ENCODE data around the gene OR6K3.

The OR6K3 gene, protein sequence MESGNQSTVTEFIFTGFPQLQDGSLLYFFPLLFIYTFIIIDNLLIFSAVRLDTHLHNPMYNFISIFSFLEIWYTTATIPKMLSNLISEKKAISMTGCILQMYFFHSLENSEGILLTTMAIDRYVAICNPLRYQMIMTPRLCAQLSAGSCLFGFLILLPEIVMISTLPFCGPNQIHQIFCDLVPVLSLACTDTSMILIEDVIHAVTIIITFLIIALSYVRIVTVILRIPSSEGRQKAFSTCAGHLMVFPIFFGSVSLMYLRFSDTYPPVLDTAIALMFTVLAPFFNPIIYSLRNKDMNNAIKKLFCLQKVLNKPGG

DNA sequence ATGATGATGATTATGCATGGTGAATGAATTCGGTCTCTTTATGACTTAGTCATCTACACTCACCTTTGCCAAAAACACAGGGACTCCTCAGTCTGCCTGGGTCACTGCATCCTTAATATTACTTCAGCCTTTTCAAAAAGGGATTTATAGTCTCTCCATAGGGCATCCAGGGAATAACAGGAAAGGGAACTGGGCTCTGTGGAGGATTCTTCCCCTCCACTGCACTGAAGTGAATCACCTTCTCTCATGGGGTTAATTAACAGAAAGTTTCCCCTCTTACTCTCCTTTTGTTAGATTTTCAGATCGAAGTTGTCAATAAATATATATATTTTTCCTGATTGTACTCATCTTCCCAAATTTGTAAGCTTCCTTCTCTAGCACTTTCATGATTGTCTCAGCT lies at the start of gene OR6K3:
Gene OR6K3 (minus strand): TSS at position 101 of the 400 bp plus-strand sequence. CDS start 2,605 bp downstream, outside the sequence.
- Histone ChIP-seq H3K4me1 (ENCODE audit: insufficient read depth, low read length) (no peaks in the 10 kb centered on the region), H3K36me3 (ENCODE audit: insufficient read depth, low read length) (no peaks in the 10 kb centered on the region), H3K9me3 (ENCODE audit: control insufficient read depth, insufficient read depth, low read length) (no peaks in the 10 kb centered on the region), H3K9ac (ENCODE audit: low read depth, low read length) (no peak within 1 kb of the TSS)

DNA sequence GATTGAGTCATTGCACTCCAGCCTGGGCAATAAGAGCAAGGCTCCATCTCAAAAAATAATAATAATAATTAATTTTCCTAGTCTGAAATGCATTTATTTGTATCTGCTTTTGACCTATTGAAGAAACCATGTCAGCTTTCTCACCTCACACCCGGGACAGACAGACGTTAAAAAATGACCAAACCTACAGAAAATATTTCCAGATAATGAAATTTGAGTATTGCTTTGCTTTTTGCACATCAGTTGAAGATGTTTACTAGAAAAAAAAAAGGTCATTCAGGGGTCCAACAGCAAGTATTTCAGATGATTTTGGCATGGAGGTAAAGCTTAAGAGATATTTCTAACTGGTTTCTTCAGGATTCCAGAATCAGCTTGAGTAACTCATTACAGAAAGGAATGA lies 33.9 kb upstream of the OR6K3 start, which contains the start of gene OR6K6:
Gene OR6K6 (plus strand): TSS at position 301 of the 400 bp plus-strand sequence. CDS start 168 bp downstream, outside the sequence.
- Histone ChIP-seq H3K4me1 (ENCODE audit: insufficient read depth, low read length) (no peaks in the 10 kb centered on the region), H3K9ac (ENCODE audit: low read depth, low read length) (no peak within 1 kb of the TSS), H3K9me3 (ENCODE audit: control insufficient read depth, insufficient read depth, low read length) (no peaks in the 10 kb centered on the region), H3K36me3 (ENCODE audit: insufficient read depth, low read length) (no peaks in the 10 kb centered on the region)

DNA sequence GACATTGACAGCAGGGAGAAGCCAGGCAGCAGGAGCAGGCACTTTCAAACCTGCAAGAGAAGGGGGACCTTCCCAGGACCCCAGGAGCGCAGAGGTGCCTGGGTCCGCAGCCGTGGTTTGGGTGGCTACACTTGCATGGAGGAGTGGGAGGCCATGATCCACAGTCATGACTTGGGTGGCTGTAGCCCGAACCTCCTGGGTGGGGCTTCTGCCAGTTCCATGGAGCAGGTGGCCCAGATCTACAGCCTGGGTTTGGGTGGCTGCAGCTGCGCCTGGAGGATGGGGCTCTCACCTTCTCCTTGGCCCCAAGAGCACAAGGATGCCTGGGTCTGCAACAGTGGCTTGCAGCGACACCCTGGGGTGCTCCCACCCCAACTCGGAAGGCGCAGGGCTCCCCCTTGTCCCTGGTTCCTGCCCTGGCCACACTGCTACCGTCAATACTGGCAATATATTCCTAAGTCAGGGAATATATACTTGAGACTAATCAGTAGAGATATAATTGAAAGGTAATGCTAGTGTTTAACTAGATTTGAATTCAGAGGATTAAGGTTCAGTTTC lies 31.7 kb upstream of the OR6K3 start:
- H3K36me3 ChIP-seq (ENCODE audit: insufficient read depth, low read length) = no peaks in the 10 kb centered on the region
- H3K9ac ChIP-seq (ENCODE audit: low read depth, low read length) = no peak overlapping the region
- no peaks in the 10 kb centered on the region for H3K9me3 ChIP-seq (ENCODE audit: control insufficient read depth, insufficient read depth, low read length)
- no peaks in the 10 kb centered on the region for H3K4me1 ChIP-seq (ENCODE audit: insufficient read depth, low read length)

DNA sequence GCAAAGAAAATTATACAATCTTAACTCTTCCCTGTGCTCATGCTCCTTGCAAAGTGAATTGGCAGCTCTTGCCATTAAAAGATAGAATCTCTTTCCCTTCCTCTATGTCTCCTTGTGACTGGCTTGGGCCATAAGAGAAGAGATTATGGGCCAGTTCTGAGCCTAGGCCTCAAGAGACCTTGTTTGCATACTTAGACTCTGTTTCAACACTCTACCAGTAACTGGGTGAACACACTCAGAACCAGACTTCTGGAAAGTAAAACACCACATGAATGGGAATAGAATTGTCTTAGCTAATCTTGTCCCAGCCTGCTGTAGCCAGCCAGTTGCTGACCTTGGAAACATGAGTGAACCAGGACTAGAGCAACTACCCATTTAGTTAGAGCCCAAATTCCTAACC lies 15.3 kb upstream of the OR6K3 start:
- Histone ChIP-seq H3K9me3 (ENCODE audit: control insufficient read depth, insufficient read depth, low read length) (no peaks in the 10 kb centered on the region), H3K36me3 (ENCODE audit: insufficient read depth, low read length) (no peaks in the 10 kb centered on the region), H3K4me1 (ENCODE audit: insufficient read depth, low read length) (no peaks in the 10 kb centered on the region), H3K9ac (ENCODE audit: low read depth, low read length) (no peak overlapping the region)

DNA sequence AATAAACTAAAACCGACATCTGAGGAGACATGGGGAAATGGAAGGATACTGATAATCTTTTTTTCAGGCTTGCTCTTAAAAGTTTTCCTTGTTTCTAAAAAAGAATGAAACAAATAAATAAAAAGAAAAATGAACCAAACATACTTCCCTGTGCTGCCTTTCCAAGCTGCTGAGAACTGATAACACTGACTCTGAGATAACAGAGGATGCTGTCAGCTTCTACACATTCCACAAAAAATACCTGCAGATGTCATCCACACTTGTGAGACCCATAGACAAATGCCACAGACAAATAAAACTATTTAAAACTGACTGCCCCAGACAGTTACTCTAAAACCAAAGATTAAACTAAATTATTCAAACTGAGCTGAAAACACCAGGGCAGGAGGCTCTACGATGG lies 12.0 kb upstream of the OR6K3 start:
- Histone ChIP-seq H3K9ac (ENCODE audit: low read depth, low read length) (no peak overlapping the region), H3K36me3 (ENCODE audit: insufficient read depth, low read length) (no peaks in the 10 kb centered on the region), H3K4me1 (ENCODE audit: insufficient read depth, low read length) (no peaks in the 10 kb centered on the region), H3K9me3 (ENCODE audit: control insufficient read depth, insufficient read depth, low read length) (no peaks in the 10 kb centered on the region)

DNA sequence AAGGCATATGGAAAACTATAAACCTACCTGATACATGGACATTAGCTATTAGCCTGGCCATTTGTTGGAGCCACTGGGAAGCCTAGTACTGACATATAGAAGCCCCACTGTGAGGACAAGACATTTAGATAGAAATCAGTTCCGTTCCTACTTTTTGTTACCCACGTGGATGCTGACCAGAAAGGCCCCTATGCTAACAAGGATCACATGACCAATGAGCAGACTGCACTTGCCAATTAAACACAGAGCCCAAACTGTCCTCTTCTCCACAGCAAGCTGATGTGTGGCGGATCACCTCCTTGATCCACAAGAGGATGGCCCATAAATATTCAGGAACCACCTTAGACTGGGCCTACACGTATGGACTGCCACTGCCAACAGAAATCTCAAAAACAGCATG lies 11.2 kb upstream of the OR6K3 start:
- Histone ChIP-seq H3K9ac (ENCODE audit: low read depth, low read length) (no peak overlapping the region), H3K36me3 (ENCODE audit: insufficient read depth, low read length) (no peaks in the 10 kb centered on the region), H3K9me3 (ENCODE audit: control insufficient read depth, insufficient read depth, low read length) (no peaks in the 10 kb centered on the region), H3K4me1 (ENCODE audit: insufficient read depth, low read length) (no peaks in the 10 kb centered on the region)

DNA sequence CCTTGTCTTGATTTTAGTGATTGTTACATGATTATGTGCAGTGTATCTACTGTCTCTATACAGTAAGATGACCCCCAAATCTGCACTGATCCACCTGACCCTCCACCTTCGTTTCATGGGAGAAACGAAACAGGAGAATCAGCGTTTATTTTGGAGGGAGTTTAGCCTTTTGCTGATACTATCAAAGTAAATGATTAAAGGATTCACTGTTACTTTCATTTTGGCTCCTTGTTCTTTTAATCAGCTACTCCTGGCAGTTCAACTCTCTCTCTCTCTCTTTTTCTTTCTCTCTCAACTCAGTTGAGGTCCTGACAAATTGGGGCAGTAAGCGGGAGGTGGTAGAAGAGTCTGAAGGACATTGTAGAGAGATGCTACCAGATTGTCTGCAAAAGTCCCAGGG lies 9.9 kb upstream of the OR6K3 start:
- no peaks in the 10 kb centered on the region for H3K9me3 ChIP-seq (ENCODE audit: control insufficient read depth, insufficient read depth, low read length)
- H3K36me3 ChIP-seq (ENCODE audit: insufficient read depth, low read length) = no peaks in the 10 kb centered on the region
- no peaks in the 10 kb centered on the region for H3K4me1 ChIP-seq (ENCODE audit: insufficient read depth, low read length)
- no peak overlapping the region for H3K9ac ChIP-seq (ENCODE audit: low read depth, low read length)

DNA sequence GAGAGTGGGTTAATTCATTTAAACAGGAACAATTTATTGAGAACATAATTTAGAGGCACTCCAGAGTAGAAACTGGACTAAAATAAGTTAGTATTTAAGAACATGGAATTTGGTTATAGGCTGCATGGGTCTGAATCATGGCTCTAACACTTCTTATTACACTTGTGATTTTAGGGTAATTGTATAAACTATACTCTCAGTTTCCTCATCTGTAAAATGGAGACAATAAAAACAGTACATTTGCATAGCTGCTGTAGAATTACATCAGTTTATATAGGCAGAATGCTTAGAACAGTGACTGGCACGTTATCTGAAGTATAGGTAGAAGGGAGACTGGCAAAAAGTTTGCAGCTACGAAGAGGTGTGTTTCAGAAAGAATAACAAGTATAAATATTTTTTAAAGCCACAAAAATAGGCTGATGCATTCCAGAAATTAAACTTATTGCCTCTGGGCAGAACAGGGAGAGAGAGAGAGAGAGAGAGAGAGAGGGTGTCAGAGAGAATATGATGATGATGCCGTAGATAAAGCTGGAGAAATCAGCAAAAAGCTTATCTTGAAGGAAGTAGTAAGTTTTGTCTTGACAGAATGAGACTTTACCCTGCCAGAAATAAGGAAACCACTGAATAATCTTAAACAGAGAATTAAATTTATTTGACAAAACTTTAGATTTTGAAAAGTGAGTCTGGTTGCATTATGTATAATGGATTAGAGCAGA lies 8.1 kb upstream of the OR6K3 start:
- no peaks in the 10 kb centered on the region for H3K9me3 ChIP-seq (ENCODE audit: control insufficient read depth, insufficient read depth, low read length)
- no peaks in the 10 kb centered on the region for H3K4me1 ChIP-seq (ENCODE audit: insufficient read depth, low read length)
- H3K9ac ChIP-seq (ENCODE audit: low read depth, low read length) = no peak overlapping the region
- H3K36me3 ChIP-seq (ENCODE audit: insufficient read depth, low read length) = no peaks in the 10 kb centered on the region

DNA sequence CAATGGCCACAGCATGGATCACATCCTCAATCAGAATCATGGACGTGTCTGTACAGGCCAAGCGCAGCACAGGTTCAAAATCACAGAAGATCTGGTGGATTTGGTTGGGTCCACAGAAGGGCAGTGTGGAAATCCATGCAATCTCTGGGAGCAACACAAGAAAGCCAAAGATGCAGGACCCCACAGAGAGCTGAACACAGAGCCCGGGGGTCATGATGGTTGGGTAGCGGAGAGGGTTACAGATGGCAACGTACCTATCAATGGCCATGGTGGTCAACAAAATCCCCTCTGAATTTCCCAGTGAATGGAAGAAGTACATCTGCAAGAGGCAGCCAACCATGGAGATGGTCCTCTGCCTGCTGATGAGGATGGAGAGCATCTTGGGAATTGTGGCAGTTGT lies 3.9 kb upstream of the OR6K3 start:
- no peaks in the 10 kb centered on the region for H3K36me3 ChIP-seq (ENCODE audit: insufficient read depth, low read length)
- H3K9ac ChIP-seq (ENCODE audit: low read depth, low read length) = no peak overlapping the region
- H3K9me3 ChIP-seq (ENCODE audit: control insufficient read depth, insufficient read depth, low read length) = no peaks in the 10 kb centered on the region
- H3K4me1 ChIP-seq (ENCODE audit: insufficient read depth, low read length) = no peaks in the 10 kb centered on the region

DNA sequence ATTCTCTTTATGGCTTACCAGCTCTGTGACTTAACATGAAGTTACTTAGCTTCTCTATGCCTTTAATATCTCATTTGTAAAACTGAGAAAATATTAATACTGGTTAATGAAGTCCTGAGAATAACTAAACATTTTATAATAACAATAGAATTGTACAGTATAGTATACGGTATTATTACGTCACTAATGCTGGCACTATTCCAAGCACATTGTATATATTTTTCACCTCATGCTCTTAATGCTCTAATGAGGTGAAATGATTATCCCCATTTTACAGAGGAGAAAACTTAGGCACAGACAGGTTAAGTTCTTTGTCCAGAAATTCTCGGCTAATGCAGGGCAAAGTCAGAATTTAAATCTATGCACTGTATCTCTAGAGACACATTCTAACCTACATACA lies 856 bp downstream of the OR6K3 start:
- H3K9me3 ChIP-seq (ENCODE audit: control insufficient read depth, insufficient read depth, low read length) = no peaks in the 10 kb centered on the region
- H3K36me3 ChIP-seq (ENCODE audit: insufficient read depth, low read length) = no peaks in the 10 kb centered on the region
- no peaks in the 10 kb centered on the region for H3K4me1 ChIP-seq (ENCODE audit: insufficient read depth, low read length)
- no peak overlapping the region for H3K9ac ChIP-seq (ENCODE audit: low read depth, low read length)

DNA sequence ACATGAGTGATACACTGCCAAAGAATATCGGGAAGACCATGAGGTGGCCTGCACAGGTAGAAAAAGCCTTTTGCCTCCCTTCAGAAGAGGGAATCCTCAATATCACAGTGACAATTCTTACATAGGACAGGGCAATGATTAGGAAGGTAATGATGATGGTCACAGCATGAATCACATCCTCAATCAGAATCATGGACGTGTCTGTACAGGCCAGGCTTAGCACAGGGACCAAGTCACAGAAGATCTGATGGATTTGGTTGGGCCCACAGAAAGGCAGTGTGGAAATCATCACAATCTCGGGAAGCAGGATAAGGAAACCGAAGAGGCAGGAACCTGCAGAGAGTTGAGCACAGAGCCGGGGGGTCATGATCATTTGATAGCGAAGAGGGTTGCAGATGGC lies 3.2 kb downstream of the OR6K3 start:
- no peaks in the 10 kb centered on the region for H3K4me1 ChIP-seq (ENCODE audit: insufficient read depth, low read length)
- no peak overlapping the region for H3K9ac ChIP-seq (ENCODE audit: low read depth, low read length)
- H3K36me3 ChIP-seq (ENCODE audit: insufficient read depth, low read length) = no peaks in the 10 kb centered on the region
- H3K9me3 ChIP-seq (ENCODE audit: control insufficient read depth, insufficient read depth, low read length) = no peaks in the 10 kb centered on the region; the same call in 1 of the 2 replicates

DNA sequence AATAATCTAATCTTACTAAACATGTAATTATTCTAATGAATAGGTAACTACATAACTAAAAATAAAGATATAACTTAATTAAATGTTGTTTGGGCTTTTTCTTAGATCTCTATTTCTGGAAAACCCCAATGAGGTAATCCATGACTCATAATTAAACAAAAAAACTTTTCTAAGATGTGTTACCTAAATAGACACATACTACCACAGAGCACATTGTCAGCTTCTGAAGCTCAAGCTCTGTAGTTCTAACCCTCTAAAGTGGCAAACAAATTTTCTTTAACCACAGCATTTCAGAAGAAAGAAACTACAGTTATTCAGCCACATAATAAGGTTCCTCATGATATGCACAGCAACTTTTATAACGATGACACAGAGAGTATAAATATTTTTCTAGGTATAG lies 4.2 kb downstream of the OR6K3 start:
- H3K9ac ChIP-seq (ENCODE audit: low read depth, low read length) = no peak overlapping the region
- H3K9me3 ChIP-seq (ENCODE audit: control insufficient read depth, insufficient read depth, low read length) = no peaks in the 10 kb centered on the region; the same call in 1 of the 2 replicates
- H3K36me3 ChIP-seq (ENCODE audit: insufficient read depth, low read length) = no peaks in the 10 kb centered on the region
- no peaks in the 10 kb centered on the region for H3K4me1 ChIP-seq (ENCODE audit: insufficient read depth, low read length)

DNA sequence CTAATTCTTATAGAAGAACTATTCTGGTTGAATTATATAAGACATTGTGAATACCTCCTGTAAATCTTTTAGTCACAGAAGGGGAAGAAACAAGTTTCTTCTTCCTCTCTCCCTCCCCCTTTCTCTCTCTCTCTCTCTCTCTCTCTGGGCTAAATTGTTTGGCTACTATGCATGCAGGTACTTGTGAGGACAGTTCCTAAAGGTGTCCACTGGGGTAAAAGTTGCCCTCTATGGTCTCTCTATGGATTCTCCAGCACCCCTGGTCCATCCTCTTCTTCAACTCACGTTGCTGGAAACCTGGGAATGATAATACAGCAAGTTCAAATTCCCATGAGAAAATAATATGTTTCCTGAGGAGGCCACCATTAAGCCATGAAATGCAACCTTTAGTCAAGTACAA lies 5.8 kb downstream of the OR6K3 start:
- no peak overlapping the region for H3K9ac ChIP-seq (ENCODE audit: low read depth, low read length)
- no peaks in the 10 kb centered on the region for H3K4me1 ChIP-seq (ENCODE audit: insufficient read depth, low read length)
- H3K9me3 ChIP-seq (ENCODE audit: control insufficient read depth, insufficient read depth, low read length) = no peaks in the 10 kb centered on the region; the same call in 1 of the 2 replicates
- no peaks in the 10 kb centered on the region for H3K36me3 ChIP-seq (ENCODE audit: insufficient read depth, low read length)

DNA sequence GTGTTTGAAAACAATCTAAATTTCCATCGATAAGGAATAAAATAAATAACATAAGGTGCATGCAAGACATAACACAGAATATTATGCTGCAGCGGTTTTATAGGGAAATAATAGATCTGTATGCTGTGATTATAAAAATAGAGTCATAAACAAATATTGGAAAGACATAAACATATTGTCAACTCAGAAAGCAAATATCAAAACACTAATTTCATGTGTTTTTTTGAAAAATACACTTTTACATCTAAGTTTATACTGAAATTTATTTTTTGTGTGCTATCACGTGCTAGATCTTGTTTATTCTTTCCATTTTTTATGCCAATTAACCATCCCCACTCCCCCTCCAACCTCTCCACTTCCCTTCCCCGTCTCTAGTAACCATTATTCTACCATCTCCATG lies 9.4 kb downstream of the OR6K3 start:
- no peaks in the 10 kb centered on the region for H3K36me3 ChIP-seq (ENCODE audit: insufficient read depth, low read length)

DNA sequence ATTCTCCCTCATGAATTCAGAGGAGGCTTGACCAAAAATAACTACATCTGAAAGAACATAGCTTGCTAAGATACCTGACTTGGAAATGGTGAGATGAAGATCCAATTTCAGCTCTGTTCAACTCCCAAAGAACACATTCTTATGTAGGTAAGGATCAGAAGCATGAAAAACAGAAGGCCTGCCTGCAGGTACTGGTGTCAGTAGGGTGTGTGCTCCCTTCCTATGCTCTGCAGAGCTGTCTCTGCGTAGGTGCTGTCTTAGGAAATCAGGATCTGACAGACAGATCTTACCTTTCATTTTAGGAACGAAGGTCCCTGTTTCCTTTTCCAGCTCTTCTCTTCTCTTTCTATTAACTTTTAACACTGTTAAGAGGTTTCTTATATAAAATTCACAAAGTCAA lies 14.4 kb downstream of the OR6K3 start:
- no peaks in the 10 kb centered on the region for H3K4me1 ChIP-seq (ENCODE audit: insufficient read depth, low read length)
- H3K9ac ChIP-seq (ENCODE audit: low read depth, low read length) = no peak overlapping the region
- H3K9me3 ChIP-seq (ENCODE audit: control insufficient read depth, insufficient read depth, low read length) = no peaks in the 10 kb centered on the region
- H3K36me3 ChIP-seq (ENCODE audit: insufficient read depth, low read length) = no peaks in the 10 kb centered on the region

More for the DNA sequence above, 9.4 kb downstream of the OR6K3 start:
- H3K9me3 ChIP-seq (ENCODE audit: control insufficient read depth, insufficient read depth, low read length) = no peaks in the 10 kb centered on the region; the same call in 1 of the 2 replicates
- no peaks in the 10 kb centered on the region for H3K4me1 ChIP-seq (ENCODE audit: insufficient read depth, low read length)
- no peak overlapping the region for H3K9ac ChIP-seq (ENCODE audit: low read depth, low read length)
